Measurements from ENCODE around the gene FAM8A1.
"Not testable (repeated sequence)": the region's sequence is repeated elsewhere in the genome, so short reads cannot be mapped to it uniquely, and the experiment has no call there.

FAM8A1 gene

GRCh38 chr6:17577059-17577458 is 23.0 kb upstream of the FAM8A1 start:
- no peak for DNase-seq
- H3K27ac ChIP-seq (ENCODE audit: insufficient read depth in 1 of 2, low read depth in 1 of 2, low read length in 2 of 2, poor library complexity in 1 of 2, severe bottlenecking in 2 of 2), result no peak overlapping the region
- no peaks in the 10 kb centered on the region for H3K36me3 ChIP-seq (ENCODE audit: control insufficient read depth in 4 of 4, insufficient read depth in 4 of 4, low read length in 3 of 4)
- WGBS (ENCODE audit: insufficient coverage), result 90% methylated on average over 1 of the region's 1 CpG
- ChIA-PET POLR2A (no interaction called here), CTCF (interaction anchor here (0.8 to 1.1 kb wide), 2 partner anchors 9 to 21 kb away, joined by 3 read pairs; no protein-coding TSS in a partner anchor)
- H3K9me3 ChIP-seq (ENCODE audit: control extremely low read depth in 1 of 5, control insufficient read depth in 4 of 5, insufficient read depth in 2 of 5, low read depth in 1 of 5, low read length in 4 of 5), result peaks cover 0 to 9% (median 3%) of the 10 kb centered on the region in 5 experiments
- no peak overlapping the region for H3K4me3 ChIP-seq (ENCODE audit: control insufficient read depth in 1 of 7, extremely low read depth in 1 of 7, insufficient read depth in 4 of 7, low read depth in 2 of 7, low read length in 6 of 7)
- H3K4me1 ChIP-seq (ENCODE audit: control extremely low read depth in 1 of 4, control insufficient read depth in 4 of 4, insufficient read depth in 4 of 4, low read length in 3 of 4), result peaks cover 0 to 2% (median 0%) of the 10 kb centered on the region in 4 experiments
- peaks cover 0 to 7% (median 1%) of the 10 kb centered on the region in 5 experiments for H3K27me3 ChIP-seq (replicated peaks in 2 of 5; ENCODE audit: control insufficient read depth in 4 of 5, insufficient read depth in 5 of 5, low read length in 4 of 5)

GRCh38 chr6:17580518-17581048 is 19.5 kb upstream of the FAM8A1 start:
- peak; percentile 29 to 69 (median 53) for DNase-seq
- Histone ChIP-seq H3K4me3 (ENCODE audit: control insufficient read depth in 1 of 7, extremely low read depth in 1 of 7, insufficient read depth in 4 of 7, low read depth in 2 of 7, low read length in 6 of 7) (peak overlapping the region; percentile 30 to 72 (median 58)), H3K27me3 (replicated peaks in 2 of 5; ENCODE audit: control insufficient read depth in 4 of 5, insufficient read depth in 5 of 5, low read length in 4 of 5) (peaks cover 0 to 7% (median 1%) of the 10 kb centered on the region in 5 experiments), H3K9me3 (ENCODE audit: control extremely low read depth in 1 of 5, control insufficient read depth in 4 of 5, insufficient read depth in 2 of 5, low read depth in 1 of 5, low read length in 4 of 5) (peaks cover 0 to 9% (median 3%) of the 10 kb centered on the region in 5 experiments), H3K27ac (ENCODE audit: insufficient read depth in 1 of 2, low read depth in 1 of 2, low read length in 2 of 2, poor library complexity in 1 of 2, severe bottlenecking in 2 of 2) (no peak overlapping the region), H3K36me3 (ENCODE audit: control insufficient read depth in 4 of 4, insufficient read depth in 4 of 4, low read length in 3 of 4) (no peaks in the 10 kb centered on the region), H3K4me1 (ENCODE audit: control extremely low read depth in 1 of 4, control insufficient read depth in 4 of 4, insufficient read depth in 4 of 4, low read length in 3 of 4) (peaks cover 0 to 4% (median under 1%) of the 10 kb centered on the region in 4 experiments)
- ChIA-PET POLR2A (no interaction called here), CTCF (interaction anchor here (1.0 to 2.1 kb wide), 3 partner anchors 110 to 424 kb away, joined by 4 to 7 read pairs (median 4); no protein-coding TSS in a partner anchor)
- WGBS (ENCODE audit: insufficient coverage), result 29% methylated on average over 35 of the region's 53 CpGs

- H3K27me3 ChIP-seq (replicated peaks in 2 of 5; ENCODE audit: control insufficient read depth in 4 of 5, insufficient read depth in 5 of 5, low read length in 4 of 5); H3K4me3 ChIP-seq (ENCODE audit: control insufficient read depth in 1 of 7, extremely low read depth in 1 of 7, insufficient read depth in 4 of 7, low read depth in 2 of 7, low read length in 6 of 7); DNase-seq; H3K4me1 ChIP-seq (ENCODE audit: control extremely low read depth in 1 of 4, control insufficient read depth in 4 of 4, insufficient read depth in 4 of 4, low read length in 3 of 4); H3K27ac ChIP-seq (ENCODE audit: insufficient read depth in 1 of 2, low read depth in 1 of 2, low read length in 2 of 2, poor library complexity in 1 of 2, severe bottlenecking in 2 of 2); H3K36me3 ChIP-seq (ENCODE audit: control insufficient read depth in 4 of 4, insufficient read depth in 4 of 4, low read length in 3 of 4); H3K9me3 ChIP-seq (ENCODE audit: control extremely low read depth in 1 of 5, control insufficient read depth in 4 of 5, insufficient read depth in 2 of 5, low read depth in 1 of 5, low read length in 4 of 5): not testable (repeated sequence)
- 98% methylated on average over 6 of the region's 7 CpGs for WGBS (ENCODE audit: insufficient coverage)
- ChIA-PET POLR2A (interaction anchor here (0.7 kb wide), 1 partner anchor 1240 kb away, joined by 3 read pairs; no protein-coding TSS in a partner anchor), CTCF (interaction anchor here (0.9 to 2.1 kb wide), 4 partner anchors 9 to 425 kb away, joined by 4 to 7 read pairs (median 4); no protein-coding TSS in a partner anchor)
Observed at GRCh38 chr6:17581282-17581681, 18.8 kb upstream of the FAM8A1 start.

- H3K4me1 ChIP-seq (ENCODE audit: control extremely low read depth in 1 of 4, control insufficient read depth in 4 of 4, insufficient read depth in 4 of 4, low read length in 3 of 4), result peaks cover 0 to 9% (median 7%) of the 10 kb centered on the region in 4 experiments
- WGBS (ENCODE audit: insufficient coverage), result 41% methylated on average over 3 of the region's 5 CpGs
- POLR2A ChIA-PET, result interaction anchor here (1.2 kb wide), 1 partner anchor 16 kb away, joined by 3 read pairs; the partner anchor contains the start of gene FAM8A1
- CTCF ChIA-PET, result interaction anchor here (0.8 to 3.1 kb wide), 13 partner anchors 10 to 436 kb away, joined by 3 to 30 read pairs (median 4); no protein-coding TSS in a partner anchor
- H3K9me3 ChIP-seq (ENCODE audit: control extremely low read depth in 1 of 5, control insufficient read depth in 4 of 5, insufficient read depth in 2 of 5, low read depth in 1 of 5, low read length in 4 of 5), result no peaks in the 10 kb centered on the region
- no peak overlapping the region for H3K4me3 ChIP-seq (ENCODE audit: control insufficient read depth in 1 of 7, extremely low read depth in 1 of 7, insufficient read depth in 4 of 7, low read depth in 2 of 7, low read length in 6 of 7)
- H3K27ac ChIP-seq (ENCODE audit: insufficient read depth in 1 of 2, low read depth in 1 of 2, low read length in 2 of 2, poor library complexity in 1 of 2, severe bottlenecking in 2 of 2), result no peak overlapping the region
- H3K27me3 ChIP-seq (replicated peaks in 2 of 5; ENCODE audit: control insufficient read depth in 4 of 5, insufficient read depth in 5 of 5, low read length in 4 of 5), result peaks cover 0 to 5% (median 1%) of the 10 kb centered on the region in 5 experiments
- H3K36me3 ChIP-seq (ENCODE audit: control insufficient read depth in 4 of 4, insufficient read depth in 4 of 4, low read length in 3 of 4), result no peaks in the 10 kb centered on the region
- no peak for DNase-seq
Observed at GRCh38 chr6:17583811-17584210, 16.3 kb upstream of the FAM8A1 start.

GRCh38 chr6:17584241-17584803 is 15.8 kb upstream of the FAM8A1 start:
- ChIA-PET POLR2A (interaction anchor here (1.2 kb wide), 1 partner anchor 16 kb away, joined by 3 read pairs; the partner anchor contains the start of gene FAM8A1), CTCF (interaction anchor here (0.8 to 3.1 kb wide), 13 partner anchors 11 to 437 kb away, joined by 3 to 30 read pairs (median 4); no protein-coding TSS in a partner anchor)
- no CpG with 5 or more reads among the region's 7 CpGs for WGBS (ENCODE audit: insufficient coverage)
- H3K27ac ChIP-seq (ENCODE audit: insufficient read depth in 1 of 2, low read depth in 1 of 2, low read length in 2 of 2, poor library complexity in 1 of 2, severe bottlenecking in 2 of 2), result no peak overlapping the region
- H3K27me3 ChIP-seq (replicated peaks in 2 of 5; ENCODE audit: control insufficient read depth in 4 of 5, insufficient read depth in 5 of 5, low read length in 4 of 5), result peaks cover 0 to 5% (median 1%) of the 10 kb centered on the region in 5 experiments
- H3K4me1 ChIP-seq (ENCODE audit: control extremely low read depth in 1 of 4, control insufficient read depth in 4 of 4, insufficient read depth in 4 of 4, low read length in 3 of 4), result peaks cover 0 to 9% (median 7%) of the 10 kb centered on the region in 4 experiments
- peak; percentile 65 to 78 (median 74) for DNase-seq
- peak overlapping the region in 2 of 7 experiments; percentile 36 to 55 for H3K4me3 ChIP-seq (ENCODE audit: control insufficient read depth in 1 of 7, extremely low read depth in 1 of 7, insufficient read depth in 4 of 7, low read depth in 2 of 7, low read length in 6 of 7)
- no peaks in the 10 kb centered on the region for H3K9me3 ChIP-seq (ENCODE audit: control extremely low read depth in 1 of 5, control insufficient read depth in 4 of 5, insufficient read depth in 2 of 5, low read depth in 1 of 5, low read length in 4 of 5)
- no peaks in the 10 kb centered on the region for H3K36me3 ChIP-seq (ENCODE audit: control insufficient read depth in 4 of 4, insufficient read depth in 4 of 4, low read length in 3 of 4)

- POLR2A ChIA-PET, result interaction anchor here (0.7 kb wide), 1 partner anchor 93 kb away, joined by 3 read pairs; no protein-coding TSS in a partner anchor
- Histone ChIP-seq H3K9me3 (ENCODE audit: control extremely low read depth in 1 of 5, control insufficient read depth in 4 of 5, insufficient read depth in 2 of 5, low read depth in 1 of 5, low read length in 4 of 5) (no peaks in the 10 kb centered on the region), H3K4me3 (ENCODE audit: control insufficient read depth in 1 of 7, extremely low read depth in 1 of 7, insufficient read depth in 4 of 7, low read depth in 2 of 7, low read length in 6 of 7) (no peak overlapping the region), H3K4me1 (ENCODE audit: control extremely low read depth in 1 of 4, control insufficient read depth in 4 of 4, insufficient read depth in 4 of 4, low read length in 3 of 4) (peaks cover 0 to 8% (median 6%) of the 10 kb centered on the region in 4 experiments), H3K27ac (ENCODE audit: insufficient read depth in 1 of 2, low read depth in 1 of 2, low read length in 2 of 2, poor library complexity in 1 of 2, severe bottlenecking in 2 of 2) (no peak overlapping the region), H3K36me3 (ENCODE audit: control insufficient read depth in 4 of 4, insufficient read depth in 4 of 4, low read length in 3 of 4) (no peaks in the 10 kb centered on the region), H3K27me3 (replicated peaks in 2 of 5; ENCODE audit: control insufficient read depth in 4 of 5, insufficient read depth in 5 of 5, low read length in 4 of 5) (peaks cover 0 to 3% (median 0%) of the 10 kb centered on the region in 5 experiments)
- 77% methylated on average over 5 of the region's 7 CpGs for WGBS (ENCODE audit: insufficient coverage)
- DNase-seq, result peak; percentile 54 to 82 (median 78)
- CTCF ChIA-PET, result interaction anchor here (1.1 to 3.1 kb wide), 4 partner anchors 12 to 432 kb away, joined by 4 to 30 read pairs (median 6); partner anchors contain the start of gene FAM8A1
Observed at GRCh38 chr6:17585766-17586490, 14.2 kb upstream of the FAM8A1 start.

All from common myeloid progenitor, CD34-positive (primary cell).